OCI-LY3 (cell line): ENCODE measurements around the gene TNK1.

Experiments used
- H2AFZ ChIP-seq: fragments of 200-600, 300-600 bp; shearing (Covaris generic); 2 replicates; pipeline ENCODE4 v1.6.0; 2014; ENCODE audit warnings: antibody characterized with exemption, low read depth, low read length
- H3K27ac ChIP-seq: fragments of 200-600, 300-600 bp; sonication (generic); 2 replicates; pipeline ENCODE4 v1.5.1; 2014; ENCODE audit warnings: mild to moderate bottlenecking, low read length, moderate library complexity, mixed read lengths
- H3K27me3 ChIP-seq: fragments of 200-600, 300-600 bp; sonication (generic); 2 replicates; pipeline ENCODE4 v1.6.1; 2014; ENCODE audit warnings: low read depth, low read length, mixed read lengths
- H3K36me3 ChIP-seq: fragments of 200-600, 300-600 bp; sonication (generic); replicated peaks from 2 replicates; pipeline ENCODE3; 2014; ENCODE audit warnings: low read depth, low read length, mixed read lengths
- H3K4me1 ChIP-seq: fragments of 300-600, 200-600 bp; sonication (generic); 2 replicates; pipeline ENCODE4 v1.6.1; 2014; ENCODE audit warnings: low read length, mixed read lengths
- H3K4me2 ChIP-seq: fragments of 200-600, 300-600 bp; sonication (generic); 2 replicates; pipeline ENCODE4 v1.6.1; 2014; ENCODE audit warnings: low read length, mixed read lengths
- H3K4me3 ChIP-seq: fragments of 300-600, 200-600 bp; sonication (generic); 2 replicates; pipeline ENCODE4 v1.5.1; 2014; ENCODE audit warnings: antibody characterized with exemption, mild to moderate bottlenecking, low read length, moderate library complexity
- H3K79me2 ChIP-seq: fragments of 300-600, 200-600 bp; shearing (Covaris generic); 2 replicates; pipeline ENCODE4 v1.6.1; 2014; ENCODE audit warnings: mild to moderate bottlenecking, low read length, mixed read lengths
- H3K9ac ChIP-seq: fragments of 300-600, 200-600 bp; shearing (Covaris generic); 2 replicates; pipeline ENCODE4 v1.6.0; 2014; ENCODE audit warnings: mild to moderate bottlenecking, low read length, moderate library complexity
- H3K9me3 ChIP-seq: fragments of 200-600, 300-600 bp; shearing (Covaris generic); 2 replicates; pipeline ENCODE4 v1.6.1; 2014; ENCODE audit warnings: low read length, mixed read lengths; ENCODE audit not compliant: insufficient read depth
- H4K20me1 ChIP-seq: fragments of 200-600, 300-600 bp; sonication (generic); 2 replicates; pipeline ENCODE4 v1.6.1; 2016; ENCODE audit warnings: low read length, mixed read lengths; ENCODE audit not compliant: insufficient read depth
- CTCF ChIP-seq: fragments of 200-600, 300-600 bp; sonication (generic); IDR thresholded peaks from 2 replicates; pipeline ENCODE4 v1.5.1; 2014; ENCODE audit warnings: antibody characterized with exemption, low read length, low read depth
- EZH2phosphoT487 ChIP-seq: fragments of 200-600 bp; shearing (Covaris generic); IDR thresholded peaks from 2 replicates; pipeline ENCODE4 v1.6.1; 2018; ENCODE audit warnings: antibody characterized with exemption, mixed run types, low read depth

TNK1 gene

GRCh38 chr17:7423679-7424078 is 42.8 kb downstream of the TNK1 start:
- Histone ChIP-seq H3K27me3 (no peaks in the 10 kb centered on the region), H3K4me1 (no peaks in the 10 kb centered on the region), H3K9ac (no peak overlapping the region), H3K9me3 (no peaks in the 10 kb centered on the region), H3K27ac (no peak overlapping the region), H3K79me2 (no peaks in the 10 kb centered on the region), H3K4me2 (no peak overlapping the region), H2AFZ (no peak overlapping the region), H3K36me3 (no peaks in the 10 kb centered on the region), H4K20me1 (no peaks in the 10 kb centered on the region), H3K4me3 (no peak overlapping the region)
- TF ChIP-seq EZH2phosphoT487, result no peak
- TF ChIP-seq CTCF, result no peak

GRCh38 chr17:7425316-7425715 is 44.4 kb downstream of the TNK1 start, which contains the start of gene SPEM2:
TSS of gene SPEM2 (plus strand) at chr17:7425616. CDS start at chr17:7425689, 73 bp downstream.
- Histone ChIP-seq H4K20me1 (no peaks in the 10 kb centered on the region), H3K27ac (no peak within 1 kb of the TSS), H3K79me2 (no peaks in the 10 kb centered on the region), H3K27me3 (no peaks in the 10 kb centered on the region), H3K9me3 (no peaks in the 10 kb centered on the region), H3K4me1 (no peaks in the 10 kb centered on the region), H3K9ac (no peak within 1 kb of the TSS), H3K4me2 (no peak within 1 kb of the TSS), H3K4me3 (no peak within 1 kb of the TSS), H3K36me3 (no peaks in the 10 kb centered on the region), H2AFZ (no peak within 1 kb of the TSS)
- TF ChIP-seq CTCF, result no peak
- no peak for TF ChIP-seq EZH2phosphoT487

GRCh38 chr17:7425756-7426155 is 44.9 kb downstream of the TNK1 start:
- Histone ChIP-seq H3K9ac (no peak overlapping the region), H2AFZ (no peak overlapping the region), H3K79me2 (no peaks in the 10 kb centered on the region), H3K4me3 (no peak overlapping the region), H3K4me2 (no peak overlapping the region), H3K4me1 (no peaks in the 10 kb centered on the region), H4K20me1 (no peaks in the 10 kb centered on the region), H3K27ac (no peak overlapping the region), H3K9me3 (no peaks in the 10 kb centered on the region), H3K36me3 (no peaks in the 10 kb centered on the region), H3K27me3 (no peaks in the 10 kb centered on the region)
- TF ChIP-seq EZH2phosphoT487 (no peak), CTCF (no peak)

- TF ChIP-seq EZH2phosphoT487, result no peak
- no peak for TF ChIP-seq CTCF
- H4K20me1 ChIP-seq, result no peaks in the 10 kb centered on the region
- no peak overlapping the region for H3K4me2 ChIP-seq
- no peaks in the 10 kb centered on the region for H3K79me2 ChIP-seq
- no peaks in the 10 kb centered on the region for H3K27me3 ChIP-seq
- no peak overlapping the region for H3K27ac ChIP-seq
- no peaks in the 10 kb centered on the region for H3K36me3 ChIP-seq
- H3K4me3 ChIP-seq, result no peak overlapping the region
- no peaks in the 10 kb centered on the region for H3K4me1 ChIP-seq
- no peaks in the 10 kb centered on the region for H3K9me3 ChIP-seq
- no peak overlapping the region for H2AFZ ChIP-seq
- H3K9ac ChIP-seq, result no peak overlapping the region
These were observed 45.4 kb downstream of the TNK1 start for GRCh38 chr17:7426203-7426863.
